Measurements from ENCODE around the gene COX17. TPM values are rescaled to one million over a fixed set of nuclear protein-coding genes. Genes with fewer than 3 reads are reported as not detected.

Gene COX17
- total and polyA plus RNA-seq, 11 donors: 73.8 to 728 (median 113) TPM

DNA sequence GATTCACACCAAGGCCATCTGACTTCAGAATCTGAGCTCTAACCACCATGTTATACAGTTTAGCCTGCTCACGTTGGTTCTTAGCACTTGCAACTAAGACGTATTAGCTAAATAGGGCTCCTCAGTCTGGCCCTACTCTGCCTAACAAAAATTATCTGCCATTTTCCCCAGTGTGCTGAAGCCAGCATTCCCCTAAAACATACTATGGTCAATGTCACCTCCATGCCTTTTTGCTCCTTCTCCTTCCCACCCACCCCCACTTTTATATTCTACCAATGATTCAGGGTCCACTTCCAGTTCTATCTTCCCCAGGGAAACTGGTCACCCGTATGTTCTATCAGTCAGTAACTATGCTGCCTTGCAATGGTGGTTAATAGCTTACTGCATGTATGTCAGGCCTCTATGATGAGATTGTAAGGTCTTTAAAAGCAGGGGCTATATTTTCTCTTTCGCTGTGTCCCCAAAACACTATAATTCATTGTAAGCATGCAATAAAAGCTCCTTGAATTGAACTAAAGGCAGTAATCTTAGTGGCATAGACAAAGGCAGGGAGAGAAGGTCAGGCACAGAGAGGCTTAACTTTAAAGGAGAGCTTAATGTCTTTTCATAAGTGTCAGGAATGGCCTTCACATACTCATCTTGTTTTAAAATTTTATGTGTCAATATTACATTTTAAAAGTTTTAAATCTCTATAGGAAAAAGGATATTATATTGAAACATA is 40.2 kb downstream of the COX17 start:
- Histone ChIP-seq H3K36me3 (peaks cover 0 to 28% (median 10%) of the 10 kb centered on the region in 9 donors), H3K27me3 (no peaks in the 10 kb centered on the region), H3K4me3 (no peak overlapping the region), H3K9me3 (no peaks in the 10 kb centered on the region), H3K27ac (peak overlapping the region; percentile 69 to 97 (median 85)), H3K4me1 (peaks cover 3 to 66% (median 44%) of the 10 kb centered on the region in 12 donors)
- 73 to 83% (median 79%) methylated on average over 4 of the region's 4 CpGs for WGBS, 4 donors
- DNase-seq: no peak
- TF ChIP-seq, protein P1, sequence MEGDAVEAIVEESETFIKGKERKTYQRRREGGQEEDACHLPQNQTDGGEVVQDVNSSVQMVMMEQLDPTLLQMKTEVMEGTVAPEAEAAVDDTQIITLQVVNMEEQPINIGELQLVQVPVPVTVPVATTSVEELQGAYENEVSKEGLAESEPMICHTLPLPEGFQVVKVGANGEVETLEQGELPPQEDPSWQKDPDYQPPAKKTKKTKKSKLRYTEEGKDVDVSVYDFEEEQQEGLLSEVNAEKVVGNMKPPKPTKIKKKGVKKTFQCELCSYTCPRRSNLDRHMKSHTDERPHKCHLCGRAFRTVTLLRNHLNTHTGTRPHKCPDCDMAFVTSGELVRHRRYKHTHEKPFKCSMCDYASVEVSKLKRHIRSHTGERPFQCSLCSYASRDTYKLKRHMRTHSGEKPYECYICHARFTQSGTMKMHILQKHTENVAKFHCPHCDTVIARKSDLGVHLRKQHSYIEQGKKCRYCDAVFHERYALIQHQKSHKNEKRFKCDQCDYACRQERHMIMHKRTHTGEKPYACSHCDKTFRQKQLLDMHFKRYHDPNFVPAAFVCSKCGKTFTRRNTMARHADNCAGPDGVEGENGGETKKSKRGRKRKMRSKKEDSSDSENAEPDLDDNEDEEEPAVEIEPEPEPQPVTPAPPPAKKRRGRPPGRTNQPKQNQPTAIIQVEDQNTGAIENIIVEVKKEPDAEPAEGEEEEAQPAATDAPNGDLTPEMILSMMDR (IDR thresholded peaks at IDR 0.05): no peak
- TF ChIP-seq POLR2A (IDR thresholded peaks at IDR 0.05): no peak
- ATAC-seq: no peak
- intact Hi-C loops (cut with DNase I): loop anchor here in 4 of 10 donors (5.0 kb wide), 6 partner anchors 35 to 115 kb away; partner anchors contain the start of genes ADPRH (in 2 of the 4), COX17 (in 2 of the 4) and PLA1A (in 2 of the 4)

DNA sequence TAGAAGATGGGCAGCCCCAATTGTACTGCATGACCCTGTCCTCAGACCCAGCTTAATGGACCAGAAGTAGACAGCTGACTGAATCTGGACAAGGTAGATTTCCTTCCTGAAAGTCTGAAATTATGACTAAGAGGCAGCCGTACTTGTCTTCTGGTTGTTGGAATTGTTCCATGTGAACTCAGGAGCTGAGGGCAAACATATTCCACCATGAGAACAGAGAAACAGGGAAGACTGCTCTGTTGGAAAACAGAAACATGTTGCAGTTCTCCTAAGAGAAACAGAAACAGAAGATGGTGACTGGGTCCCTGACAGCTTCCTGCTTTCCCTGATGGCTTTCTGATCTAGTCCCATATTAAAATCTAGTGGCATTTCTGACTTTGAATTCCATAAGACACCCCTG is 41.0 kb downstream of the COX17 start:
- DNase-seq (no peak), ATAC-seq (peak in 2 of 4 donors; percentile 1)
- no peak overlapping the region for H3K4me3 ChIP-seq
- H3K9me3 ChIP-seq: no peaks in the 10 kb centered on the region
- peaks cover 0 to 20% (median 2%) of the 10 kb centered on the region in 9 donors for H3K36me3 ChIP-seq
- intact Hi-C loops (cut with DNase I): loop anchor here in 4 of 10 donors (5.0 kb wide), 6 partner anchors 34 to 114 kb away; partner anchors contain the start of genes ADPRH (in 2 of the 4), COX17 (in 2 of the 4) and PLA1A (in 2 of the 4)
- whole genome bisulfite sequencing, 4 donors: 7 to 17% (median 12%) methylated on average over 1 of the region's 1 CpG
- H3K4me1 ChIP-seq: peaks cover 3 to 63% (median 45%) of the 10 kb centered on the region in 12 donors
- peak overlapping the region; percentile 3 to 97 (median 85) for H3K27ac ChIP-seq
- no peak for TF ChIP-seq POLR2A (IDR thresholded peaks at IDR 0.05)
- TF ChIP-seq, protein P1 (IDR thresholded peaks at IDR 0.05): no peak
- H3K27me3 ChIP-seq: no peaks in the 10 kb centered on the region

DNA sequence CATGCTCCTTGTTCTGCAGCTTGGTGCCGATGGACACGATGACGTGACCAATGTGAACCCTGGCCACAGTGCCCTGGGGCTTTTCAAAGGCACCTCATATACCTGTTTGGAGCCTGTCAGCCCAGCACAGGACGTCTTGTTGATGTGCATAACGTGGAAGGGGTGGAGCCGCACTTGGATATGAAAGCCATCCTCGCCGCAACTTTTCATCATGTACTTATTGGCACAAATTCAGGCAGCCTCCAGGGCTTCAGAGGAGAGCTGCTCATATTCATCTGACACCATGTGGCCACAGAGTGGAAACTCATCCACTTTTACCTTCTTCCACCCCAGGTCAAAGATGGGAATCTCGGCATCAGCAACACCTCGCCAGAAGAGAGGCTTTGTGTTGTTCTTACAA is 41.5 kb downstream of the COX17 start:
- intact Hi-C loops (cut with DNase I): loop anchor here in 5 of 10 donors (2.0 to 5.0 kb wide), 7 partner anchors 33 to 113 kb away; partner anchors contain the start of genes ADPRH (in 2 of the 5), COX17 (in 2 of the 5) and PLA1A (in 2 of the 5)

More for the DNA sequence above, 41.5 kb downstream of the COX17 start:
- peaks cover 3 to 68% (median 50%) of the 10 kb centered on the region in 12 donors for H3K4me1 ChIP-seq
- H3K4me3 ChIP-seq: no peak overlapping the region
- DNase-seq (peak in 1 of 5 donors; percentile 47), ATAC-seq (peak; percentile 0 to 17 (median 9))
- H3K27me3 ChIP-seq: no peaks in the 10 kb centered on the region
- TF ChIP-seq, protein P1 (IDR thresholded peaks at IDR 0.05): peak in 2 of 12 donors; percentile 18 to 21
- peak in 1 of 2 donors; percentile 32 for TF ChIP-seq POLR2A (IDR thresholded peaks at IDR 0.05)
- peaks cover 0 to 15% (median 0%) of the 10 kb centered on the region in 9 donors for H3K36me3 ChIP-seq
- H3K9me3 ChIP-seq: no peaks in the 10 kb centered on the region
- 46 to 60% (median 50%) methylated on average over 10 of the region's 10 CpGs for WGBS, 4 donors
- H3K27ac ChIP-seq: peak overlapping the region; percentile 3 to 97 (median 85)

All from heart left ventricle (tissue), 16 donors.